DMS153 treated with DMSO at 0.1 percent for 48 hours (cell line): Measurements from ENCODE around the gene GAREM1.
"Not testable (repeated sequence)": the region's sequence is repeated elsewhere in the genome, so short reads cannot be mapped to it uniquely, and the experiment has no call there.

Experiments
- DNase-seq: peaks from one replicate; lab custom pipeline; 2025; ENCODE audit not compliant: unreplicated experiment; lab: John Stamatoyannopoulos, UW

GAREM1 gene

DNA sequence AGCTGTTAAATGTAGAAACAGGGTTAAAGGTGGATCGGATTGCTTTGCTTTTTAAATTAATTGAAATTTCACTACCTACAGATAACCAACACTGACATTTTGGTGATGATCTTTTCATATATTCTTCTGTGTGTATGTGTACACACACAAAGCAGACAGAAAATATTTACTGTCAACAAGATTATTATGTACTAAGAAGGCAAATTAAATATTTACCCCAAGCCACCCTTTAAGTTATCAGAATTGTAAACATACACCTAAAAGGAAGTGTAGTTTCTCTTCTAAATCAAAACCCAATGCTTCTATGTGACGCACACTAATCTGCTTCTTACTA, 98.7 kb downstream of the GAREM1 start:
- no peak for DNase-seq

DNA sequence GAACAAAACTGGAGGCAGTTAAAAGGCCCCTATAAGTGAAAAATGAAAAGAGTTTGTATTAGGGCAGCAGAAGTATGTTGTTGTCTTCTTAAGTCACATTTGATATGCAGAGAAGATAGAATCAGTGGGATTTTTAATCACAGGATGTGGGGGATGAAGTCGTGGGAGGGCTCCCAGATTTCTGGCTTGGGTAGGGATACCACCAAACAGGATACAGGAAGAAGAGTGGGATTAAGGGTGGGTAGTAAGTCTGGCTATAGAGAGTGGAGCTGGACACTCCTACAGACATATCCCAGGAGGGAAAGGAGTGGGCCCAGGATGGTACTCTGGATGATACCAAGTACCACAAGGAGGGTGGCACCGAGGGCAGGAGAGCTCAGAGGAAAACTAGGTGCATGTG, 99.3 kb downstream of the GAREM1 start:
- no peak for DNase-seq

- DNase-seq, result no peak
These were observed 101.7 kb downstream of the GAREM1 start for GRCh38 chr18:32368991-32369390.

DNA sequence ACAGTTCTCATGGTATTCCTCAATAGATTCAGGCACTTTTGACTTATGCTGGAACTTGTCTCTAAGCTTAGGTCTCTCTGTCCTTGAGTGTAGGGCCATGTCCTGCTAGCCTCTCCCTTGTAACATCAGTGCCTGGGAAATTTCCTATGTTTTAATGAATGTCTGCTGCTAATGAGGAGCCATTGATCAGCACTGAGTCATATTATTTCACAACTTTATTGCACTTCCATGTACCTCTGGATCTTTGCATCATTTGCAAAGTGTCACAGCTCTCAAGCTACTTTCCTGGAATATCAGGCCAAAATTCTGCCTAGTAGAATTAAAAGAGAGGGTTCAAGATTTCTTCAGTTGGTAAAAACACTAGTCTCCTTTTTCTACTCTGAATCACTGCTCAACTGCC, 102.5 kb downstream of the GAREM1 start:
- DNase-seq, result no peak

DNA sequence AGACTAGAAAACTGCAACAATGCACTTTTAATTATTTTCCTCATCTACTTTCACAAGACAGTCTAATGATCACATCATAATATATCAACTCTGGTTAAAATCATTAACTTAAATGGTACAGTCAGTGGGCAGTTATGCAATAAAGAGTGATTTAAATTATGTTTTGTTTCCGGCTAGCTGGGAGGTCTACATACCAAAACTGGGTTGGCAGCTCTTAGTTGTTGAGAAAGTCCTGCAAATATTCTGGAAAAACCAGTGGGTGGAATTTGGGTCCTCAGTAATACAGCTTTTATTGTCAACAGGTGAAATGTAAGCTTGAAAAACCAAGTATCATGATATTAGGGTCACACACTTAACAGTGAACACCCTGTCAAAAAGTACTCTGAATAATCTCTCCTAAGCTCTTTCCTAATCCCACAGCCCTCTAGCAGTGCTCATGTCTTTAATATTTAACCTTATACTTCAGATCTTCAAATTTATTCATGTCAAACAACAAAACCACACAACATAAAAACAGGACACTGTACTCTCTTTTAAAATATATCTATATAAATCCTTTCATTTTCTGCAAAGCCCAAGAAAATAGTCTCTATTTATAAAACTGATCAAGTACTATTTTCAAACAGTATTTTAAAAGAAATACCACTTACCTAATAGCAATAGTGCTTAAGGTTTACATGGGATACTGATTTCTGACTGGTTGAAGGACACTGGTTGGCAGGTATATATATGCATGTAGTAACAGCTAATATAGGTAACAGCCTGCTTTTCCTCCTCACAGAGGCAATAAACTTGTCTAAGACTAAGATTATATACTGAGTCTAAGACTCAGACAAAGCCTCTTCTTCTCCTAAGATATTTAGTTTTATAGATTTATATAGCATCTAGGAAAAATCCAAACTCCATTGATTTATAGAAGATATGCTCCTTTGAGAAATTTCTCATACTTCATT, 103.8 kb downstream of the GAREM1 start:
- no peak for DNase-seq

DNA sequence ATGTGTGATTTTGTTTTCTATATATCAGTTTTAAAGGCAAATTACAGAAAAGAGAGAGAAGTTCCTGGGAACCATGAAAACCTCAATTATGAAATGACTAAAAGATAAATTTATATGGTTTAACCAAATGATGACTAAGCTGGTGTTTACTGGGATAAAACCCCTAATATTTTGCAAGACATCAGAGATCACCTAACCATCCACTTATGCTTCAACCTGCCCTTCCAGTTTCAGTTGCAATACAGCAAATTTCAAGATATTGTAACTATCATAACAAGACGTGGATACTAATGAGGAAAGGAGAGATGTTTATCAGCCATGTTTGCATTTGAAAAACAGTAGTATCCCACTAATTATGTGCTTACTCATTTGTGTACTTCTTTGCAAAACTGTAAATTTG, 108.2 kb downstream of the GAREM1 start:
- DNase-seq, result no peak

DNA sequence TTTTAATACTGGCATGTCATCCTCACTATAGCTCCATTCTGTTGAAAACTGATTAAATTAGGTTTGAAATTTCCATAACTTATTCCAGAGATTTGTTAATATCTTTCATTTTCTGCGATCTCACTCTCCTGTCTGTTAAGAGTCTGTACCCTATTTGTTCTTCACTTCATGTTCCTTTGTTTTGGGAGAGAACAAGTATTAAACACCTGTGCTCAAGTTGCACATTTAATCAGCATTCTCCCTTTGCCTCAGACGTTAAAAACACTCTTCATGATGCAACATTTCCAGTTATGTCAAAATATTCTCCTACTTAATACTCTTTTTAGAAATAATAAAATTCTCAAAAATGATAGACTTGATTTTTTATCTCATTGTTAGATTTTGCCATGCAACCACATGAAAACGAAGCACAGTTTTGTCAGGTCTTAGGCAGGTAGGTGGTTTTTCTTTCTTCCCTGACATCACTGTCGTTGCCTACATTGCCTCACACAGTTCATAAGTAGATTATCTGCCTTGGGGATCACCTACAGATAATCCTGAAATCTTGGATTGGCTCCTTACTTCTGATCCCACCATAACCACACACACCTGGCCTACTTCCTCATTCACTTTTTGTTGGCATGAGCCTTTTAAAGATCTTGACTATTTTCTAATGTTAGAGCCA, 109.9 kb downstream of the GAREM1 start:
- no peak for DNase-seq

DNA sequence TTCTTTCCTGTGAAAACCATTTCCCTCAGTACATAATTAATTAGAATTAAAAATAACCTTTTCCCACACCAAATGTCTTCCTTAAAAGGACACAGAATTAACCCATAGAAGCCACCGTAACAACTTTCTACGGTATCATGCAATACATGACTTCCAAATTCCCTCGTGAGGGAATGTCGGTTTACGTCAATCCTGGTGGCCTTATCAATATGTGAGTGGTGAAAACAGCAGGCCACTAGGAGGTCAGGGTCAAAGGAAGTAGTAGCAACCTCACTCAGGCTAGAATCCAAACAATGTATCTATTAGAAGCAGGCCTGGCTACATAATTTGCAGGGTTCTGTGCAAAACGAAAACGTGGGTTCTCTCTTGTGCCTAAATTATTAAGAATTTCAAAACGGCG, 112.2 kb downstream of the GAREM1 start:
- no peak for DNase-seq

DNA sequence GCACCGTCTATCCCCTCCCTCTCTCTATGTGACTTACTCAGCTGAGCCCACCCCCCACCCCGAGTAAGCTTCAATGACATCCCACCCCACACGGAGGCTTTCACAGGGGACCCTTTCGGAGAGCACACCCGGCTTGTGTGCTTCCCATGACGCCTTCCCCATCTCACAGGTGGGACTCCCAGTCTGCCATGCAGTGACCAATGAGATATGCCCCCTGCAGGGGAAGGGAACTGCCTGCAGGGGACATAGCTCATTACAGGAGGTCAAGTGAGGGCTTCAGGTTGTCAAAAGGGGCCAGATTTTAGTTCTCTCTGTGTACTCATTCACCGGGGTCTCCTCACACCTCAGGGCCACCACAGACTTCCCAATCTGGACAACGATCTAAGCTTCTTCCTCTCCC, 112.6 kb downstream of the GAREM1 start:
- no peak for DNase-seq

DNA sequence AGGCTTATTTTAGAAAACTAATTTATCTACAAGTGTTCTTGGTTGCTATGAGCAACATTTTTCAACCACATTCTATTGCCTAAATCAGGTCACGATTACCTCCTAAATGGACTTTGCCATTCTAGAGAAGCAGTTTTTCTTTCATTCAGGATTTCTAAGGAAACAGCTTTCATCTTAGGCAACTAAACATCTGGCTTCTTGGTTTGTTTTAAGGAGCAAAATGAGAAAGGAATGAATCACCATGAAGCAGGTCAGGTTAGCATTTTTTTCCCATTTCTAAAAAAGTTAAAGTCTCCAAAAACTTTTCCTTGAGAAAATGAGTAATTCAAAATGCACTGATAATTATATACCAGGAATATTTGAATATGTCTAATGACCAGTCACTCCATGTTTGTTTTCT, 114.8 kb downstream of the GAREM1 start:
- DNase-seq, result no peak

GRCh38 chr18:32354518-32354917, 116.2 kb downstream of the GAREM1 start:
- DNase-seq, result no peak

GRCh38 chr18:32353257-32353656, 117.4 kb downstream of the GAREM1 start:
- no peak for DNase-seq

- DNase-seq, result no peak
These were observed 119.7 kb downstream of the GAREM1 start for GRCh38 chr18:32351032-32351431.

DNA sequence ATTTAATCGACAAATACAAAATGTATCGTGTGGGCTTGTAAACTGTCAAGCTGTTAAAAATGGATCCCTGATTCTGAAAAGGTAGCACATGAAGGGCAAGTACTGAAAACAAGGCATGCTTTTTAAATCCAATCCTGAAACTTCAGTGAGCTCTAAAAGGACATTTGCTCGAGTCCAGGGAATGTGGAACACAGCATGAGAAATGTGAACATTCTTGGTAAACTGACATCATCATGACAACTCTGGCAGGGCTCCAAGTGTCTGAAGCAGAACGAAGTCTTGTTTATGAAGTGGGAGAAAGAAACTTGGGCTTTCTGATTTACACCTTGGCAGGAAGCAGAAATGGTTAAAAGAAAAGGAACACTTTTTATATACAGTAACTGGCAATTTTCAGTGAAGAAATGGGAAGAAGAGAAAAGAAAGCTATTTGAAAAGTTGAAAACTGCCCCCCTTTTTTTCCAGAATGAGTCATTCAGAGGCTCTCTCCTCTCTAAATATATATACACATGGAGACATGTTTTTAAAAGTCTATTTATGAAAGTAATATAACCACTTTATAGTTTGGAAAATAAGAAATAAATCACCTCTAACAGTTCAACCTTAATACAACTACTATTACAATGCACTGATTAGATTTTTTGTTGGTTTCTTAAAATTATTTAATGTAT, 120.8 kb downstream of the GAREM1 start:
- no peak for DNase-seq

GRCh38 chr18:32346671-32347070, 124.0 kb downstream of the GAREM1 start:
- no peak for DNase-seq

GRCh38 chr18:32343634-32344033, 127.0 kb downstream of the GAREM1 start:
- DNase-seq, result no peak

GRCh38 chr18:32341112-32341511, 129.6 kb downstream of the GAREM1 start:
- not testable (repeated sequence) for DNase-seq

DNA sequence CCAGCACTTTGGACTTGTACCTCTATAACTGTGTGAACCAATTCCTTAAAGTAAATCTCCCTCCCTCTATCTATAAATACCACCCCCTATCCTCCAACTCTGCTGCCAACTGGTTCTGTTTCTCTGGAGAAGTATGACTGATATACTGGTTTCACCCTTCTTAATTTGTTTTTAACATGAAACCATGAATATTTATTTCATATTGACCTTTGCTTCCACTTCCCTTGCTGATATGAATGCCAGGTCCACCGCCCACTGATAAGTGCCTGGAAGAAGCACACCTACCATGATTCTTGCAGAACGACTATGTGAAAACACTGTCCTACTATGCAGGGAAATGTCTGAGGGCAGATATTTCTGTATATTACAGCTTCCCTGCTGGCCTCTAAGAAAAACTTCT, 131.6 kb downstream of the GAREM1 start:
- DNase-seq, result no peak

- no peak for DNase-seq
These were observed 132.9 kb downstream of the GAREM1 start for GRCh38 chr18:32337821-32338220.

GRCh38 chr18:32337347-32337746, 133.3 kb downstream of the GAREM1 start:
- no peak for DNase-seq

DNA sequence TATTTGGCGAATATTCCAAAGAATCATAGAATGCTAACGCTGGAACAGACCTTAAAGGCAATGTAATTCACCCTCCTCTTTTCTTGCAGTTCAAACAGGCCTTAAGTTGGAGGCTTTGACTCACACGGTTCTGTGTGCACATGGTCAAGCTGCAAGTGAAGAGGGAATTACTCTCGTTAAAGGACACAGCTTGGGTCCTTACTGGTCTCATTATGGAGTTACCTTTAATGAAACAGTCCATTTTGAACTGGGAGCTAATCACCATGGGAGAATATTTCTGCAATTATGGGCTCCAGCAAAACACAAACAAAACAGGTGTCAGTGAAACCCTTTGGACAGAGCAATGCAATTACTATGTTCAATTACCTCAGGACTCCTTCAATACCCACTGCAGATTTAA, 135.5 kb downstream of the GAREM1 start:
- no peak for DNase-seq

- DNase-seq, result peak; percentile 39
These were observed 136.9 kb downstream of the GAREM1 start for GRCh38 chr18:32333781-32334180.
